ENCODE data around the gene PIAS3. TPM values are rescaled to one million over a fixed set of nuclear protein-coding genes. Genes with fewer than 3 reads are reported as not detected.

PIAS3 gene
- total RNA-seq, 6 donors from 2014 or later = 23.0 to 71.2 (median 29.5) TPM

- ATAC-seq (ENCODE audit: low FRiP score in 2 of 2) (no peak), DNase-seq (no peak)
- H3K27ac ChIP-seq = no peak overlapping the region
- H3K9me3 ChIP-seq = no peaks in the 10 kb centered on the region
- TF ChIP-seq POLR2AphosphoS5 (IDR thresholded peaks at IDR 0.05) = no peak
- TF ChIP-seq, protein P1, sequence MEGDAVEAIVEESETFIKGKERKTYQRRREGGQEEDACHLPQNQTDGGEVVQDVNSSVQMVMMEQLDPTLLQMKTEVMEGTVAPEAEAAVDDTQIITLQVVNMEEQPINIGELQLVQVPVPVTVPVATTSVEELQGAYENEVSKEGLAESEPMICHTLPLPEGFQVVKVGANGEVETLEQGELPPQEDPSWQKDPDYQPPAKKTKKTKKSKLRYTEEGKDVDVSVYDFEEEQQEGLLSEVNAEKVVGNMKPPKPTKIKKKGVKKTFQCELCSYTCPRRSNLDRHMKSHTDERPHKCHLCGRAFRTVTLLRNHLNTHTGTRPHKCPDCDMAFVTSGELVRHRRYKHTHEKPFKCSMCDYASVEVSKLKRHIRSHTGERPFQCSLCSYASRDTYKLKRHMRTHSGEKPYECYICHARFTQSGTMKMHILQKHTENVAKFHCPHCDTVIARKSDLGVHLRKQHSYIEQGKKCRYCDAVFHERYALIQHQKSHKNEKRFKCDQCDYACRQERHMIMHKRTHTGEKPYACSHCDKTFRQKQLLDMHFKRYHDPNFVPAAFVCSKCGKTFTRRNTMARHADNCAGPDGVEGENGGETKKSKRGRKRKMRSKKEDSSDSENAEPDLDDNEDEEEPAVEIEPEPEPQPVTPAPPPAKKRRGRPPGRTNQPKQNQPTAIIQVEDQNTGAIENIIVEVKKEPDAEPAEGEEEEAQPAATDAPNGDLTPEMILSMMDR (IDR thresholded peaks at IDR 0.05) = no peak
- no peak overlapping the region for H3K4me3 ChIP-seq
- H3K4me1 ChIP-seq = no peaks in the 10 kb centered on the region
- WGBS, 2 donors = 71 to 80% methylated on average over 2 of the region's 2 CpGs
- no peaks in the 10 kb centered on the region for H3K36me3 ChIP-seq
- H3K27me3 ChIP-seq = no peaks in the 10 kb centered on the region
Observed at GRCh38 chr1:145878724-145879123, 19.8 kb upstream of the PIAS3 start.

DNA sequence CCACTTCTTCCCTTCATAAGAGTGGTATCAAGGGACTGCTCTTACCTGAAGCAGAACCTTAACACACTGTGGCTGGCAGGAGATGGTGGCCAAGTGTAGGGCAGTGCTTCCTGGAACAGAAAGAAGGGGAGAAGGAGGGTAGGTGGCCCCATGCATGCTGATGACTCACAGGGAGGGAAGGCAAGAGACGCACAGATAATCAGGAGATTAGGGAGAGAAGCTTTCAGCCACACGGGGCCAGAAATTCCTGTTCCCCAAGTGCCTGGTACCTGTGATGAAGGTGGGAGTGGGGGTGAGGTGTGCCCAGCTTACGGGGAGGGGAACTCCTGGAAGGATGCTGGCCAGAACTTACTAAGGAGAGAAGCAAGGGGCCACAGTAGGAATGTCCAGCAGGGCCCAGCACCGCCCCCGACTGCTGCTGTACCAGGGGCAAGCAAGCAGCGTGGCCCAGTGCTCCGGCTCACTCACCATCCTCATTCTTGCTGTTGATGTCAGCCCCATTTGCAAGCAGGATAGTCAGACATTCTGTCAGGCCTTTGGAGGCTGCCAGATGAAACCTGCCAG is 19.1 kb upstream of the PIAS3 start:
- TF ChIP-seq POLR2A (IDR thresholded peaks at IDR 0.05) (no peak), POLR2AphosphoS5 (IDR thresholded peaks at IDR 0.05) (no peak), EP300 (IDR thresholded peaks at IDR 0.05) (no peak)
- TF ChIP-seq, protein P1 (IDR thresholded peaks at IDR 0.05) = no peak
- Histone ChIP-seq H3K9me3 (no peaks in the 10 kb centered on the region), H3K27me3 (no peaks in the 10 kb centered on the region), H3K27ac (no peak overlapping the region), H3K4me3 (no peak overlapping the region), H3K4me1 (peaks cover 0 to 1% (median 0%) of the 10 kb centered on the region in 4 donors), H3K36me3 (no peaks in the 10 kb centered on the region)
- whole genome bisulfite sequencing, 2 donors = 68 to 82% methylated on average over 3 to 7 of the region's 7 CpGs
- no peak for ATAC-seq (ENCODE audit: low FRiP score in 2 of 2)
- peak in 1 of 2 donors; percentile 35 for DNase-seq

- ATAC-seq (ENCODE audit: low FRiP score in 2 of 2) (no peak), DNase-seq (peak in 1 of 2 donors; percentile 82)
- H3K36me3 ChIP-seq = no peaks in the 10 kb centered on the region
- no peaks in the 10 kb centered on the region for H3K27me3 ChIP-seq
- no peak overlapping the region for H3K27ac ChIP-seq
- TF ChIP-seq POLR2A (IDR thresholded peaks at IDR 0.05) (no peak), POLR2AphosphoS5 (IDR thresholded peaks at IDR 0.05) (no peak), EP300 (IDR thresholded peaks at IDR 0.05) (no peak)
- TF ChIP-seq, protein P1 (IDR thresholded peaks at IDR 0.05) = no peak
- H3K9me3 ChIP-seq = no peaks in the 10 kb centered on the region
- peaks cover 0 to 9% (median 5%) of the 10 kb centered on the region in 4 donors for H3K4me1 ChIP-seq
- no peak overlapping the region for H3K4me3 ChIP-seq
- 84 to 100% methylated on average over 4 to 11 of the region's 12 CpGs for WGBS, 2 donors
Observed at GRCh38 chr1:145874646-145875045, 15.8 kb upstream of the PIAS3 start.

DNA sequence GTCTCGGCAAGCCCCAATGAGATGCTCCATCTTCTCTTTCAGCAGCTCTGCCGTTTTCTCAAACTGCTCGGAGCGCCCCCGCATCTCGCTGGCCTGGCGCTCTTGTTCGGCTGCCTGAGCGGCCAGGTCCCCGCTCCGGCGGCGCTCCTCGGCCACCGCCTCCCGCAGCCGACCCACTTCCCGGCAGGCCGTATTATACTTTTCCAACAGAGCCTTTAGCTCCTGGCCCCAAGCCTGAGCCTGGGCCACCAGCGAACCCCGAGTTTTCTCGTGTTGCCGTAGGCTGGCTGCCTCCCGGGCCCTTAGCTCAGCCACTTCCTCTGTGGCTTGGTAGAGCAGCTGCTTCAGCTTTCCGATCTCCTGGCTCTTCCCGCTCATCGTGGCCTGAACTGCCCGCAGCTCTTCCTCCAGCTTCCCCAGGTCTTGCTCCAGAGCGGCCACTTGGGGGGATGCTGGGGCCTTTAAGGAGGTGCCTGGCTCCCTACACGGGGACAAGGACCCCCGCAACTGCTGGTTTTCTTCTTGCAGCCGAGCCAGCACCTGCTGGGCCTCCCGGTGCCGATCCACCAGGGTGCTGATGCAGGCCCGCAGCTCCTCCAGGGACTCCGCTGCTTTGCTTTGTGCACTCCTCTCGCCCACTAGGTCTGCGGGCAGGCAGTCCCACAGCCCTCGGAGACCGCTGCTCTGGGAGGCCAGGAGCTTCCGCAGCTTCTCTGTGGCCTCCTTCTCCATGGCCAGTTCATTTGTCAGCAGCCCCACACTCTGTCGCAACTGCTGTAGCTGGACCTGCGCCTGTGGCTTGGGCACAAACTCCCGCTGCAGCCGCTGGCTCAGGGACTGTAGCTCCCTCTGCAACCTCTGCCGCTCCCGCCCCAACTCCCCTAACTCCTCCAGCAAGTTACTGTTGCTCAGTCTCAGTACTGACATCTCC is 13.4 kb upstream of the PIAS3 start:
- Histone ChIP-seq H3K27me3 (no peaks in the 10 kb centered on the region), H3K36me3 (no peaks in the 10 kb centered on the region), H3K27ac (peak overlapping the region; percentile 41 to 80 (median 66)), H3K4me3 (peak overlapping the region; percentile 4 to 48 (median 36)), H3K4me1 (peaks cover 0 to 9% (median 5%) of the 10 kb centered on the region in 4 donors), H3K9me3 (no peaks in the 10 kb centered on the region)
- TF ChIP-seq POLR2A (IDR thresholded peaks at IDR 0.05) = peak in 1 of 4 donors; percentile 9
- no peak for TF ChIP-seq EP300 (IDR thresholded peaks at IDR 0.05)
- WGBS, 2 donors = 37 to 39% methylated on average over 30 to 47 of the region's 47 CpGs
- ATAC-seq (ENCODE audit: low FRiP score in 2 of 2) = peak; percentile 64 to 84
- DNase-seq = peak; percentile 45 to 86

- Histone ChIP-seq H3K27me3 (no peaks in the 10 kb centered on the region), H3K4me3 (no peak overlapping the region), H3K27ac (no peak overlapping the region), H3K4me1 (peaks cover 0 to 9% (median 5%) of the 10 kb centered on the region in 4 donors), H3K36me3 (no peaks in the 10 kb centered on the region), H3K9me3 (no peaks in the 10 kb centered on the region)
- no peak for DNase-seq
- no peak for ATAC-seq (ENCODE audit: low FRiP score in 2 of 2)
- TF ChIP-seq POLR2A (IDR thresholded peaks at IDR 0.05) (no peak), EP300 (IDR thresholded peaks at IDR 0.05) (no peak)
- 72 to 80% methylated on average over 4 of the region's 4 CpGs for WGBS, 2 donors
Observed at GRCh38 chr1:145868232-145868631, 9.4 kb upstream of the PIAS3 start.

Data from upper lobe of left lung (tissue), 6 donors.